Left lung (tissue), 10 donors: ENCODE measurements around the gene TMED4. TPM values are rescaled to one million over a fixed set of nuclear protein-coding genes. Genes with fewer than 3 reads are reported as not detected.
"Not testable (repeated sequence)": the region's sequence is repeated elsewhere in the genome, so short reads cannot be mapped to it uniquely, and the experiment has no call there.

Source experiments
- ATAC-seq: fragments of 200-7000 bp; cut with Tn5 transposase; one replicate; pipeline ENCODE4 v1.9.1; 2020; ENCODE audit warnings: moderate library complexity
- DNase-seq, 4 donors: peaks; one replicate each; pipeline ENCODE4 v3.0.0-alpha.2; 2013 to 2020
- H3K27ac ChIP-seq, 2 donors: fragments of 200-600 bp; sonication (generic) in 1 of 2; one replicate each; pipeline versions ENCODE4 v1.5.0 to v1.8.0; 2020 to 2021
- H3K27me3 ChIP-seq, 2 donors: fragments of 200-600 bp; sonication (generic) in 1 of 2; one replicate each; pipeline versions ENCODE4 v1.5.0 to v1.8.0; 2020 to 2021
- H3K36me3 ChIP-seq, 2 donors: fragments of 200-600 bp; sonication (generic) in 1 of 2; one replicate each; pipeline versions ENCODE4 v1.5.0 to v1.8.0; 2020 to 2021
- H3K4me1 ChIP-seq, 2 donors: fragments of 200-600 bp; one replicate each; pipeline ENCODE4 v1.8.0; 2021
- H3K4me3 ChIP-seq, 2 donors: fragments of 200-600 bp; sonication (generic) in 1 of 2; one replicate each; pipeline versions ENCODE4 v1.5.0 to v1.8.0; 2020 to 2021; ENCODE audit warnings: mild to moderate bottlenecking in 1 of 2
- H3K9me3 ChIP-seq, 2 donors: fragments of 200-600 bp; sonication (generic) in 1 of 2; one replicate each; pipeline versions ENCODE4 v1.5.0 to v1.8.0; 2020 to 2021
- intact Hi-C, 2 donors: fragments of 100-400 bp; cut with DNase I; formaldehyde crosslinking; loops; one replicate each; pipeline versions ENCODE4 v1.11.2 to v1.14.2; 2022
- polyA plus RNA-seq, 6 donors: library from polyadenylated mRNA; unstranded; fragments of 120-200 nt; gene quantifications; one replicate each; pipeline ENCODE4 v1.2.1, GENCODE V29; 2013; ENCODE audit not compliant: insufficient read length in 6 of 6
- total RNA-seq, 2 donors: library from RNA; stranded (reverse); fragmentation: NEBNext Ultra II Directional; extraction: Animal tissue kit (Norgen Biotek cat#: 25700); gene quantifications; one replicate each; pipeline ENCODE4 v1.2.1, GENCODE V29; 2021
- TF ChIP-seq, protein P1 (sequence below), 2 donors: fragments of 200-600 bp; sonication (generic) in 1 of 2; IDR thresholded peaks; one replicate each; pipeline versions ENCODE4 v1.5.0 to v1.8.0; 2021; ENCODE audit warnings: antibody characterized with exemption in 2 of 2
- donor health status: DM: no; HTN: yes; CAD: no.
- donor health status: DM: no; HTN: no; CAD: no.

TMED4 gene
- total and polyA plus RNA-seq, 8 donors, result 69.6 to 102 (median 91.5) TPM

DNA sequence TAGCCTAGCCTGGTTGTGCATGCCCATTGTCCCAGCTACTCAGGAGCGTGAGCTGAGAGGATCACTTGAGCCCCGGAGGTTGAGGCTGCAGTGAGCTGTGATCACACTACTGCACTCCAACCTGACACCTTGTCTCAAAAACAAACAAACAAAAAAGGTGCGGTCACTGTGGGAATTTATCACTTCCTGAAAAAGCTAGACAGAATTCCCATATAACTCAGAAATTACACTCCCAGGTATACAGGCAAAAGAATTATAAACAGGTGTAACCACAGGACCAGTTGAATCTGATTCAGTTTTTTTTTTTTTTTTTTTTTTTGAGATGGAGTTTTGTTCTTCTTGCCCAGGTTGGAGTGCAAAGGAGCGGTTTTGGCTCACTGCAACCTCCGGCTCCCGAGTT, 21.2 kb upstream of the TMED4 start:
- ATAC-seq (no peak), DNase-seq (no peak)
- H3K4me1 ChIP-seq, result peaks cover 9 to 27% of the 10 kb centered on the region in 2 donors
- intact Hi-C loops, result no loop called here
- no peaks in the 10 kb centered on the region for H3K36me3 ChIP-seq
- no peak overlapping the region for H3K4me3 ChIP-seq
- no peaks in the 10 kb centered on the region for H3K9me3 ChIP-seq
- H3K27me3 ChIP-seq, result no peaks in the 10 kb centered on the region
- TF ChIP-seq, protein P1, sequence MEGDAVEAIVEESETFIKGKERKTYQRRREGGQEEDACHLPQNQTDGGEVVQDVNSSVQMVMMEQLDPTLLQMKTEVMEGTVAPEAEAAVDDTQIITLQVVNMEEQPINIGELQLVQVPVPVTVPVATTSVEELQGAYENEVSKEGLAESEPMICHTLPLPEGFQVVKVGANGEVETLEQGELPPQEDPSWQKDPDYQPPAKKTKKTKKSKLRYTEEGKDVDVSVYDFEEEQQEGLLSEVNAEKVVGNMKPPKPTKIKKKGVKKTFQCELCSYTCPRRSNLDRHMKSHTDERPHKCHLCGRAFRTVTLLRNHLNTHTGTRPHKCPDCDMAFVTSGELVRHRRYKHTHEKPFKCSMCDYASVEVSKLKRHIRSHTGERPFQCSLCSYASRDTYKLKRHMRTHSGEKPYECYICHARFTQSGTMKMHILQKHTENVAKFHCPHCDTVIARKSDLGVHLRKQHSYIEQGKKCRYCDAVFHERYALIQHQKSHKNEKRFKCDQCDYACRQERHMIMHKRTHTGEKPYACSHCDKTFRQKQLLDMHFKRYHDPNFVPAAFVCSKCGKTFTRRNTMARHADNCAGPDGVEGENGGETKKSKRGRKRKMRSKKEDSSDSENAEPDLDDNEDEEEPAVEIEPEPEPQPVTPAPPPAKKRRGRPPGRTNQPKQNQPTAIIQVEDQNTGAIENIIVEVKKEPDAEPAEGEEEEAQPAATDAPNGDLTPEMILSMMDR (IDR thresholded peaks at IDR 0.05), result no peak
- H3K27ac ChIP-seq, result no peak overlapping the region

GRCh38 chr7:44602576-44602910, 20.5 kb upstream of the TMED4 start:
- H3K27me3 ChIP-seq, result no peaks in the 10 kb centered on the region
- H3K4me1 ChIP-seq, result peaks cover 9 to 21% of the 10 kb centered on the region in 2 donors
- no peaks in the 10 kb centered on the region for H3K9me3 ChIP-seq
- intact Hi-C loops, result no loop called here
- ATAC-seq, result no peak
- H3K4me3 ChIP-seq, result no peak overlapping the region
- TF ChIP-seq, protein P1 (IDR thresholded peaks at IDR 0.05), result no peak
- no peaks in the 10 kb centered on the region for H3K36me3 ChIP-seq
- DNase-seq, result no peak
- no peak overlapping the region for H3K27ac ChIP-seq

GRCh38 chr7:44599222-44599621, 17.2 kb upstream of the TMED4 start:
- H3K27ac ChIP-seq, result no peak overlapping the region
- no peaks in the 10 kb centered on the region for H3K9me3 ChIP-seq
- ATAC-seq (no peak), DNase-seq (no peak)
- no peak overlapping the region for H3K4me3 ChIP-seq
- H3K36me3 ChIP-seq, result no peaks in the 10 kb centered on the region
- H3K27me3 ChIP-seq, result no peaks in the 10 kb centered on the region
- intact Hi-C loops, result no loop called here
- H3K4me1 ChIP-seq, result peaks cover 0 to 3% of the 10 kb centered on the region in 2 donors
- TF ChIP-seq, protein P1 (IDR thresholded peaks at IDR 0.05), result no peak

- H3K4me3 ChIP-seq, ATAC-seq, H3K27me3 ChIP-seq, DNase-seq, intact Hi-C loops, H3K9me3 ChIP-seq, H3K36me3 ChIP-seq, H3K4me1 ChIP-seq, H3K27ac ChIP-seq: not testable (repeated sequence)
Observed at GRCh38 chr7:44597181-44597580, 15.2 kb upstream of the TMED4 start.

DNA sequence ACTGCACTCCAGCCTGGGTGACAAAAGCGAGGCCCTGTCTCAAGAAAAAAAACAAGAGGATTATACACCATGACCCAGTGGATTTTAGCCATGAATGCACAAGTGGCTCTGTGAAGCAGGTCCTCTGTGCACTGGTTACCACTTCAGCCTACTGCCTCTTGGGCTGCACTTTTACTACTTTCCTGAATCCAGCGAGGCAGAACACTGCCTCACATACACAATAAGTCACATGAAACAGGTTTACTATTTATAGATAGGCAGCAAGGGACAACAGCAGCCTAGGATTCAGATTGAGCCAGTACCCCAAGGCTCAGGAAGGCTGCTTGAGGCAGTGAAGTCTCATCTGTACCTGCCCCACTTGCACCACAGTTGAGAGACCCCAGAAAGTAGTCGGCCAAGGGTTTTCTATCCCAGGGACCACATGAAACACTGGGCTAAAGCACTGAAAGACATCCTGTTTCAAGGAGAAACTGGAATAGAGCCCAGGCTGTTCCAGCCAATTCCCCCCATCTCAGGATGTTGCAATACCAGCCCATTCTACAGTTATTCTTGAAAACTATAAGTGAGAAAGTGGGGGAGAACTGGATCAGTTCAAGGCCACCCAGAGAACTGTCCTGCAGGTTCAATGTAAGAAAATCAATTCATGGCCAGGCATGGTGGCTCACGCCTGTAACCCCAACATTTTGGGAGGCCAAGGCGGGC, 14.1 kb upstream of the TMED4 start:
- Histone ChIP-seq H3K27ac (no peak overlapping the region), H3K9me3 (no peaks in the 10 kb centered on the region), H3K36me3 (no peaks in the 10 kb centered on the region), H3K4me1 (peaks cover 0 to 3% of the 10 kb centered on the region in 2 donors), H3K27me3 (no peaks in the 10 kb centered on the region), H3K4me3 (no peak overlapping the region)
- intact Hi-C loops, result no loop called here
- ATAC-seq (peak; percentile 91), DNase-seq (no peak)
- TF ChIP-seq, protein P1 (IDR thresholded peaks at IDR 0.05), result no peak

- ATAC-seq, result no peak
- Histone ChIP-seq H3K4me3 (no peak overlapping the region), H3K36me3 (no peaks in the 10 kb centered on the region), H3K27me3 (no peaks in the 10 kb centered on the region), H3K9me3 (no peaks in the 10 kb centered on the region), H3K4me1 (peaks cover 0 to 4% of the 10 kb centered on the region in 2 donors), H3K27ac (no peak overlapping the region)
- TF ChIP-seq, protein P1 (IDR thresholded peaks at IDR 0.05), result no peak
- no peak for DNase-seq
- intact Hi-C loops, result no loop called here
Observed at GRCh38 chr7:44590910-44591309, 8.9 kb upstream of the TMED4 start.
